Measurements from ENCODE around the gene STX16. TPM values are rescaled to one million over a fixed set of nuclear protein-coding genes. Genes with fewer than 3 reads are reported as not detected.

The STX16 gene
- polyA plus RNA-seq, 3 donors, result 15.6 to 165 (median 27.4) TPM

DNA sequence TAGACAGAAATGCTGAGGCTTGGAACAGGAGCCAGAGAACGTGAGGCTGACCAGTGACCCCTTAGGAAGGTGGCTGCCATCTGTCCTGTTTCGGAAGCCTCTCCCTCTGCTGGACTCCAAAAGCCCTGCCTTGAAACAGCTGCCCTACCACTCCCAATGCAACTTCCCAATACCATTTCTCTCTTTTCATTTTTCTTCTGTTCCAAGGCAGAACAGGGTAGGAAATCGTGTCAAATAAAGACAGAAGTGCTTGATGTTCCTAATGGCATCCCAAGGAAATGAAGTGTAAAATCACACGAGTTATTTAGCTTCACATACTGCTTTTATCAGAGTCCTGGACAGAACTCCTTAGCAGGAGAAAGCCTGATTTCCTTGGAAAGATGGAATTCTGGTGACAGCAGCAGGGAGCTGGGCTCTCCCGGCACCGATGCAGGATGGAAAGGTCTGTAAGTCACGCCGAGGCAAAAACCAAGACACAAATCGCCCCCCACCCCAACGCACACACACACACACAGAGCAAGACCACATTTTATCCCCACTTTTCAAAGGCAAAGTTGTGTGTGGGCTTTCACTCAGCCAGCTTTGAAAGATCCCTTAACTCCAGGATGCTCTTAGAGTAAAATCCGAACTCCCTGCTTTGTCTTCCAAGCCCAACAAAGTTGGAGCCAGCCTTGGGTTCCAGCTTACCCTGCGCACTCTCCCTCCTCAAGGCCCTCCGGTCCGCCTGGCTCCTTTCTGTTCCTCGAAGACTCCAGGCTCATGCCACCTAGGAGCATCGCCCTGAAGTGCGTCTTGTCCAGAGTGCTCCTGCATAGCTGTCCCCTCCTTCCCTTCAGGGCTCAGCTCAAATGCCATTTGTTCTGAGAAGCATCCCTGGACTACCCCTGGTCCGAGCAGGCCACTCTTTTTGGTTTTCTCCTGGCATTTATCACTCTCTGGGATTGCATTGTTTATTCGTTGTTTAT is 11.6 kb upstream of the STX16 start:
- Histone ChIP-seq H3K27ac (ENCODE audit: low read depth in 1 of 2, low read length in 2 of 2) (no peak overlapping the region), H3K9ac (ENCODE audit: insufficient read depth, low read length, poor library complexity, severe bottlenecking) (no peak overlapping the region), H3K27me3 (ENCODE audit: control insufficient read depth in 2 of 2, insufficient read depth in 2 of 2, low read length in 2 of 2) (peaks cover 0 to 5% of the 10 kb centered on the region in 2 donors), H3K9me3 (replicated peaks in 1 of 2; ENCODE audit: control insufficient read depth in 1 of 2, insufficient read depth in 1 of 2, low read length in 2 of 2) (no peaks in the 10 kb centered on the region), H2AFZ (ENCODE audit: insufficient read depth, low read depth, low read length, poor library complexity, severe bottlenecking) (no peak overlapping the region), H3K4me3 (replicated peaks in 1 of 3; ENCODE audit: low read depth in 2 of 3, low read length in 3 of 3) (no peak overlapping the region), H3K79me2 (ENCODE audit: insufficient read depth, low read length) (no peaks in the 10 kb centered on the region), H3K36me3 (replicated peaks in 1 of 2; ENCODE audit: control insufficient read depth in 1 of 2, insufficient read depth in 2 of 2, low read length in 2 of 2) (no peaks in the 10 kb centered on the region), H4K20me1 (ENCODE audit: insufficient read depth, low read length) (no peaks in the 10 kb centered on the region), H3K4me2 (replicated peaks; ENCODE audit: extremely low read depth, low read length, poor library complexity, severe bottlenecking) (no peak overlapping the region), H3K4me1 (ENCODE audit: control insufficient read depth in 1 of 2, insufficient read depth in 2 of 2, low read length in 2 of 2) (no peaks in the 10 kb centered on the region)
- Mint-ChIP-seq H3K9me3 (peaks cover 0 to 1% (median 0%) of the 10 kb centered on the region in 7 donors), H3K4me3 (peak overlapping the region in 1 of 2 donors; percentile 14), H3K4me1 (peaks cover 3% of the 10 kb centered on the region), H3K36me3 (no peaks in the 10 kb centered on the region), H3K27ac (no peak overlapping the region), H3K27me3 (ENCODE audit: low read depth in 3 of 3) (peaks cover 17 to 33% (median 22%) of the 10 kb centered on the region in 3 donors)
- no peak for DNase-seq
- 94% methylated on average over 11 of the region's 19 CpGs for WGBS (ENCODE audit: insufficient coverage)
- intact Hi-C loops (cut with micrococcal nuclease), result loop anchor here (10.0 kb wide), 2 partner anchors 215 to 405 kb away; partner anchors contain the start of genes GNAS (in 1 of the 2) and GNAS-AS1 (in 1 of the 2)
- TF ChIP-seq CTCF (IDR thresholded peaks at IDR 0.05), result no peak

GRCh38 chr20:58640446-58640845 is 10.6 kb upstream of the STX16 start:
- Mint-ChIP-seq H3K27ac (no peak overlapping the region), H3K4me3 (no peak overlapping the region), H3K4me1 (no peaks in the 10 kb centered on the region), H3K36me3 (no peaks in the 10 kb centered on the region), H3K27me3 (ENCODE audit: low read depth in 3 of 3) (peaks cover 19 to 30% (median 19%) of the 10 kb centered on the region in 3 donors), H3K9me3 (peaks cover 0 to 1% (median 0%) of the 10 kb centered on the region in 7 donors)
- Histone ChIP-seq H3K9ac (ENCODE audit: insufficient read depth, low read length, poor library complexity, severe bottlenecking) (no peak overlapping the region), H3K27me3 (ENCODE audit: control insufficient read depth in 2 of 2, insufficient read depth in 2 of 2, low read length in 2 of 2) (peaks cover 0 to 2% of the 10 kb centered on the region in 2 donors), H3K4me2 (replicated peaks; ENCODE audit: extremely low read depth, low read length, poor library complexity, severe bottlenecking) (no peak overlapping the region), H2AFZ (ENCODE audit: insufficient read depth, low read depth, low read length, poor library complexity, severe bottlenecking) (no peak overlapping the region), H3K9me3 (replicated peaks in 1 of 2; ENCODE audit: control insufficient read depth in 1 of 2, insufficient read depth in 1 of 2, low read length in 2 of 2) (no peaks in the 10 kb centered on the region), H3K79me2 (ENCODE audit: insufficient read depth, low read length) (no peaks in the 10 kb centered on the region), H3K27ac (ENCODE audit: low read depth in 1 of 2, low read length in 2 of 2) (no peak overlapping the region), H4K20me1 (ENCODE audit: insufficient read depth, low read length) (no peaks in the 10 kb centered on the region), H3K36me3 (replicated peaks in 1 of 2; ENCODE audit: control insufficient read depth in 1 of 2, insufficient read depth in 2 of 2, low read length in 2 of 2) (no peaks in the 10 kb centered on the region), H3K4me3 (replicated peaks in 1 of 3; ENCODE audit: low read depth in 2 of 3, low read length in 3 of 3) (no peak overlapping the region), H3K4me1 (ENCODE audit: control insufficient read depth in 1 of 2, insufficient read depth in 2 of 2, low read length in 2 of 2) (no peaks in the 10 kb centered on the region)
- intact Hi-C loops (cut with micrococcal nuclease), result loop anchor here (10.0 kb wide), 2 partner anchors 214 to 406 kb away; partner anchors contain the start of genes GNAS (in 1 of the 2) and GNAS-AS1 (in 1 of the 2)
- 34% methylated on average over 7 of the region's 9 CpGs for WGBS (ENCODE audit: insufficient coverage)
- no peak for DNase-seq
- no peak for TF ChIP-seq CTCF (IDR thresholded peaks at IDR 0.05)

All from CD14-positive monocyte (primary cell).